ENCODE data around the gene ZRANB3.

Gene ZRANB3

DNA sequence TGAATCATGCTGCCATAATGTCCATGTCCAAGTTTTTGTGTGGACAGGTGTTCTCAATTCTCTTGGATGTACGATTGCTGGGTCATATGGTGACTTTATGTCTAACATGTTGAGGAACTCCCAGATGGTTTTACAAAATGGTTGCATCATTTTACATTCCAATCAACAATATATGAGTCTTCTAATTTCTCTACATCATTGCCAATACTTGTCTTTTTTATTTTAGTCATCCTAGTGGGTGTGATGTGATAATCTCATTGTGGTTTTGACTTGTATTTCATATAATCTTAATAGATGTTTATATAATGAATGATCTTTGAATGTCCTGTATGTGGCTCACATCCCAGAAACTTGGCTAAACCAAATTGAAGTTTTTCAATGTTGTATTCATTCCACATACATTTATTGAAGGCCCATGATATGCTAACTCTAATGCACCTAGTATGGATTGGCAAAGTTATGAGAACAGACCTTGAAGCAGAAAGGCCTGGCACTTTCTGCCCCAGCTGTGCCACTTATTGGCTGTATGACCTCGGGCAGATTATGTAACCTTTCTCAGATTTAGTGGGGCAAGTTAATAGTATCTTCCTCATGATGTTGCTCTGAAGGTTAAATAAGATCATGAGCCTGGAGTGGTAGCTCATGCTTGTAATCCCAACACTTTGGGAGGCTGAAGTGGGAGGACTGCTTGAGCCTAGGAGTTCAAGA lies 273.5 kb downstream of the ZRANB3 start:
- peaks cover 14% of the 10 kb centered on the region for H3K36me3 ChIP-seq (replicated peaks; ENCODE audit: low read depth, low read length)
- peaks cover 18% of the 10 kb centered on the region for H3K4me1 ChIP-seq (ENCODE audit: low read length)
- no peak overlapping the region for H3K27ac ChIP-seq (ENCODE audit: low read length)
- H3K9me3 ChIP-seq (ENCODE audit: insufficient read depth, low read length), result peaks cover 11% of the 10 kb centered on the region; the same call in 1 of the 2 replicates
- no peak overlapping the region for H3K9ac ChIP-seq (ENCODE audit: low read length)
- H3K27me3 ChIP-seq (ENCODE audit: low read depth, low read length), result no peaks in the 10 kb centered on the region
- H3K4me2 ChIP-seq (ENCODE audit: low read length), result no peak overlapping the region
- no peak overlapping the region for H3K4me3 ChIP-seq (ENCODE audit: low read length)
- no peaks in the 10 kb centered on the region for H3K79me2 ChIP-seq (ENCODE audit: low read length)
- TF ChIP-seq EZH2phosphoT487 (IDR thresholded peaks at IDR 0.05; ENCODE audit: low read depth) (no peak), CTCF (IDR thresholded peaks at IDR 0.05; ENCODE audit: low read depth, low read length) (no peak)
- no peaks in the 10 kb centered on the region for H4K20me1 ChIP-seq (ENCODE audit: insufficient read depth, low read length)
- no peak overlapping the region for H2AFZ ChIP-seq (ENCODE audit: low read depth, low read length)

- Histone ChIP-seq H3K4me2 (ENCODE audit: low read length) (no peak overlapping the region), H3K4me1 (ENCODE audit: low read length) (peaks cover 18% of the 10 kb centered on the region), H3K27ac (ENCODE audit: low read length) (no peak overlapping the region), H2AFZ (ENCODE audit: low read depth, low read length) (no peak overlapping the region), H3K9ac (ENCODE audit: low read length) (no peak overlapping the region), H3K79me2 (ENCODE audit: low read length) (no peaks in the 10 kb centered on the region), H3K27me3 (ENCODE audit: low read depth, low read length) (no peaks in the 10 kb centered on the region), H4K20me1 (ENCODE audit: insufficient read depth, low read length) (no peaks in the 10 kb centered on the region), H3K36me3 (replicated peaks; ENCODE audit: low read depth, low read length) (peaks cover 14% of the 10 kb centered on the region), H3K4me3 (ENCODE audit: low read length) (no peak overlapping the region), H3K9me3 (ENCODE audit: insufficient read depth, low read length) (peaks cover 11% of the 10 kb centered on the region; the same call in 1 of the 2 replicates)
- TF ChIP-seq CTCF (IDR thresholded peaks at IDR 0.05; ENCODE audit: low read depth, low read length) (no peak), EZH2phosphoT487 (IDR thresholded peaks at IDR 0.05; ENCODE audit: low read depth) (no peak)
Measured at GRCh38 chr2:135256531-135257260, 274.3 kb downstream of the ZRANB3 start.

DNA sequence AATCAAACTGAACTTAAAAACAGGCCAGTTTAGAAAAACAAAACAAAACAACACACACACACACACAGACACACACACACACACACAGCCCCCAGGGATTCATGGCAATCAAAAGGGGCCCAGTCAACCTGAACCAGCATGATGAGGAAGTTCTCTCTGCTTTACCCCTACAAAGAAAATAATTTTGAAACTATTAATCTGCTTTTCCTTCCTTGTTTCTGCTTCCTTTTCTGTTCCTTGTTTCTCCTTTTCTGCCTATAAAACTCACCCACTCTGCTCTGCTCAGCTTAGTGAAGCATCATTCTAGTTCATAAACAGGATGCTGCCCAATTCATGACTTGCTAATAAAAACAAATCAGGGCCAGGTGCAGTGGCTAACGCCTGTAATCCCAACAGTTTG lies 275.8 kb downstream of the ZRANB3 start:
- no peaks in the 10 kb centered on the region for H3K27me3 ChIP-seq (ENCODE audit: low read depth, low read length)
- no peaks in the 10 kb centered on the region for H4K20me1 ChIP-seq (ENCODE audit: insufficient read depth, low read length)
- H2AFZ ChIP-seq (ENCODE audit: low read depth, low read length), result no peak overlapping the region
- H3K9ac ChIP-seq (ENCODE audit: low read length), result no peak overlapping the region
- TF ChIP-seq CTCF (IDR thresholded peaks at IDR 0.05; ENCODE audit: low read depth, low read length) (no peak), EZH2phosphoT487 (IDR thresholded peaks at IDR 0.05; ENCODE audit: low read depth) (no peak)
- peak overlapping the region; percentile 51 for H3K27ac ChIP-seq (ENCODE audit: low read length)
- H3K4me2 ChIP-seq (ENCODE audit: low read length), result no peak overlapping the region
- peaks cover 18% of the 10 kb centered on the region for H3K4me1 ChIP-seq (ENCODE audit: low read length)
- peaks cover 11% of the 10 kb centered on the region; the same call in 1 of the 2 replicates for H3K9me3 ChIP-seq (ENCODE audit: insufficient read depth, low read length)
- no peak overlapping the region for H3K4me3 ChIP-seq (ENCODE audit: low read length)
- H3K79me2 ChIP-seq (ENCODE audit: low read length), result no peaks in the 10 kb centered on the region
- peaks cover 14% of the 10 kb centered on the region for H3K36me3 ChIP-seq (replicated peaks; ENCODE audit: low read depth, low read length)

- H3K9ac ChIP-seq (ENCODE audit: low read length), result no peak overlapping the region
- peaks cover 11% of the 10 kb centered on the region; the same call in 1 of the 2 replicates for H3K9me3 ChIP-seq (ENCODE audit: insufficient read depth, low read length)
- no peak overlapping the region for H3K27ac ChIP-seq (ENCODE audit: low read length)
Measured at GRCh38 chr2:135252805-135253458, 278.1 kb downstream of the ZRANB3 start.

More at GRCh38 chr2:135252805-135253458, 278.1 kb downstream of the ZRANB3 start:
- peaks cover 14% of the 10 kb centered on the region for H3K36me3 ChIP-seq (replicated peaks; ENCODE audit: low read depth, low read length)
- H3K4me1 ChIP-seq (ENCODE audit: low read length), result peaks cover 13% of the 10 kb centered on the region
- no peak overlapping the region for H3K4me2 ChIP-seq (ENCODE audit: low read length)
- H3K79me2 ChIP-seq (ENCODE audit: low read length), result no peaks in the 10 kb centered on the region
- no peaks in the 10 kb centered on the region for H3K27me3 ChIP-seq (ENCODE audit: low read depth, low read length)
- H4K20me1 ChIP-seq (ENCODE audit: insufficient read depth, low read length), result no peaks in the 10 kb centered on the region
- TF ChIP-seq EZH2phosphoT487 (IDR thresholded peaks at IDR 0.05; ENCODE audit: low read depth) (no peak), CTCF (IDR thresholded peaks at IDR 0.05; ENCODE audit: low read depth, low read length) (no peak)
- H3K4me3 ChIP-seq (ENCODE audit: low read length), result no peak overlapping the region
- H2AFZ ChIP-seq (ENCODE audit: low read depth, low read length), result no peak overlapping the region

Measured in OCI-LY3 (cell line).